NOMO-1 (cell line): Measurements from ENCODE around the gene UCMA.
"Not testable (repeated sequence)": the region's sequence is repeated elsewhere in the genome, so short reads cannot be mapped to it uniquely, and the experiment has no call there.

Experiments
- DNase-seq, 2 experiments: peaks; one replicate each; lab custom pipeline; 2025; ENCODE audit not compliant: unreplicated experiment in 2 of 2; lab: John Stamatoyannopoulos, UW

The UCMA gene

GRCh38 chr10:13234172-13234571, at the start of gene UCMA:
TSS of gene UCMA (minus strand) at chr10:13234374. CDS start at chr10:13234258, 116 bp downstream.
- DNase-seq, result no peak

GRCh38 chr10:13282348-13282747, 48.2 kb upstream of the UCMA start:
- DNase-seq, result not testable (repeated sequence)

GRCh38 chr10:13276749-13277365, 42.7 kb upstream of the UCMA start:
- no peak for DNase-seq

GRCh38 chr10:13276146-13276545, 42.0 kb upstream of the UCMA start:
- DNase-seq, result not testable (repeated sequence)

- DNase-seq, result no peak
Observed at GRCh38 chr10:13272164-13272571, 38.0 kb upstream of the UCMA start.

- DNase-seq, result no peak
Observed at GRCh38 chr10:13271552-13272163, 37.5 kb upstream of the UCMA start.

GRCh38 chr10:13270877-13271551, 36.8 kb upstream of the UCMA start:
- peak in 1 of 2 experiments; percentile 12 for DNase-seq

- DNase-seq, result peak in 1 of 2 experiments; percentile 32
Observed at GRCh38 chr10:13268841-13269240, 34.7 kb upstream of the UCMA start.

- DNase-seq, result no peak
Observed at GRCh38 chr10:13268310-13268709, 34.1 kb upstream of the UCMA start.

- no peak for DNase-seq
Observed at GRCh38 chr10:13263591-13263990, 29.4 kb upstream of the UCMA start.

- no peak for DNase-seq
Observed at GRCh38 chr10:13262433-13262832, 28.3 kb upstream of the UCMA start.

GRCh38 chr10:13257621-13258140, 23.5 kb upstream of the UCMA start:
- DNase-seq, result no peak

- DNase-seq, result no peak
Observed at GRCh38 chr10:13256627-13257026, 22.5 kb upstream of the UCMA start.

- no peak for DNase-seq
Observed at GRCh38 chr10:13253726-13254125, 19.6 kb upstream of the UCMA start.

- no peak for DNase-seq
Observed at GRCh38 chr10:13247784-13248183, 13.6 kb upstream of the UCMA start.

GRCh38 chr10:13247246-13247645, 13.1 kb upstream of the UCMA start:
- no peak for DNase-seq

GRCh38 chr10:13242260-13242659, 8.1 kb upstream of the UCMA start:
- DNase-seq, result not testable (repeated sequence)

GRCh38 chr10:13241613-13242012, 7.4 kb upstream of the UCMA start:
- no peak for DNase-seq

- DNase-seq, result no peak
Observed at GRCh38 chr10:13239923-13240322, 5.7 kb upstream of the UCMA start.

- DNase-seq, result no peak
Observed at GRCh38 chr10:13238271-13239077, 4.3 kb upstream of the UCMA start.

- no peak for DNase-seq
Observed at GRCh38 chr10:13236638-13237037, 2.5 kb upstream of the UCMA start.
